GM12878 (cell line): ENCODE data around the gene MPP7. TPM values are rescaled to one million over a fixed set of nuclear protein-coding genes. Genes with fewer than 3 reads are reported as not detected.

ENCODE experiments used
- ATAC-seq: fragments of 200-7000 bp; cut with Tn5 transposase; 3 replicates; pipeline ENCODE4 v1.9.1; 2020; ENCODE audit warnings: mild to moderate bottlenecking, moderate library complexity
- BruUV-seq: library from RNA; stranded (reverse); fragments of 400-500 nt; replicated peaks from 2 replicates; lab custom pipeline; 2021; lab: Mats Ljungman, UMichigan
- CTCF ChIA-PET: fragments of 300-600 bp; sonication (Branson Sonifier 250); formaldehyde crosslinking; extraction: SDS; loops from one replicate; lab custom pipeline; 2021; ENCODE audit warnings: inconsistent platforms; lab: Yijun Ruan, JAX
- POLR2A ChIA-PET: fragments of 350-600 bp; formaldehyde crosslinking; extraction: SDS; loops from one replicate; lab custom pipeline; 2021; ENCODE audit warnings: inconsistent platforms; lab: Charles Lee
- RAD21 ChIA-PET: fragments of 300-600 bp; sonication (Branson Sonifier 250); formaldehyde crosslinking; loops from one replicate; lab custom pipeline; 2023; ENCODE audit warnings: antibody characterized with exemption; ENCODE audit not compliant: unreplicated experiment; lab: Charles Lee
- SMC1A ChIA-PET: fragments of 300-600 bp; sonication (Branson Sonifier 250); formaldehyde crosslinking; loops from one replicate; lab custom pipeline; 2023; ENCODE audit not compliant: unreplicated experiment, uncharacterized antibody; lab: Charles Lee
- DNase-seq: peaks from one replicate; pipeline ENCODE4 v3.0.0-alpha.2; 2011; ENCODE audit warnings: low read depth, low spot score
- FAIRE-seq: peaks from 3 replicates; lab custom pipeline; 2011; peaks lifted over from hg19 to GRCh38; lab: Jason Lieb, UNC
- H2AFZ ChIP-seq: 2 replicates; pipeline ENCODE4 v1.6.0; 2011; ENCODE audit warnings: low read depth, low read length, control low read depth; ENCODE audit not compliant: control insufficient read depth
- H3K27ac ChIP-seq: 2 replicates; pipeline ENCODE4 v1.5.1; 2011; ENCODE audit warnings: control low read depth; ENCODE audit not compliant: control insufficient read depth, insufficient read depth
- H3K27me3 ChIP-seq, 2 experiments: replicated peaks in 1 of 2; 2 replicates each; pipeline versions ENCODE4 v1.6.0 to v1.6.1; 2011; ENCODE audit warnings: low read length in 1 of 2; ENCODE audit not compliant: control insufficient read depth in 2 of 2, insufficient read depth in 2 of 2
- H3K36me3 ChIP-seq, 2 experiments: 2 replicates each; pipeline ENCODE4 v1.5.1; 2011; ENCODE audit warnings: low read length in 1 of 2; ENCODE audit not compliant: control insufficient read depth in 2 of 2, insufficient read depth in 2 of 2
- H3K4me1 ChIP-seq: 2 replicates; pipeline ENCODE4 v1.6.1; 2011; ENCODE audit warnings: mild to moderate bottlenecking, low read length, moderate library complexity, mixed read lengths; ENCODE audit not compliant: control insufficient read depth, insufficient read depth
- H3K4me2 ChIP-seq: 2 replicates; pipeline ENCODE4 v1.6.0; 2011; ENCODE audit warnings: control low read depth; ENCODE audit not compliant: control insufficient read depth, insufficient read depth
- H3K4me3 ChIP-seq: fragments of 200-600 bp; sonication (generic); 2 replicates; pipeline ENCODE4 v1.5.1; 2016
- H3K79me2 ChIP-seq: 2 replicates; pipeline ENCODE4 v1.6.0; 2011; ENCODE audit warnings: low read length; ENCODE audit not compliant: control insufficient read depth, insufficient read depth
- H3K9ac ChIP-seq: 2 replicates; pipeline ENCODE4 v1.8.0; 2011; ENCODE audit warnings: low read length, control low read depth, mixed read lengths; ENCODE audit not compliant: control insufficient read depth, insufficient read depth
- H3K9me3 ChIP-seq: replicated peaks from 3 replicates; pipeline ENCODE4 v1.5.1; 2011; ENCODE audit warnings: mild to moderate bottlenecking, low read length; ENCODE audit not compliant: control insufficient read depth, insufficient read depth
- H4K20me1 ChIP-seq: 2 replicates; pipeline ENCODE4 v1.6.0; 2011; ENCODE audit not compliant: control insufficient read depth, insufficient read depth
- BHLHE40 ChIP-seq, 2 experiments: fragments of 450-650 bp in 1 of 2; IDR thresholded peaks; 2 replicates each; pipeline ENCODE4 v1.6.1; 2011 to 2017; ENCODE audit warnings: low read depth in 2 of 2, borderline replicate concordance in 1 of 2, improper control_type of control experiment in 1 of 2, low read length in 1 of 2, mild to moderate bottlenecking in 1 of 2
- FOXM1 ChIP-seq: IDR thresholded peaks from 2 replicates; pipeline ENCODE4 v1.6.1; 2012; ENCODE audit warnings: low read depth, mild to moderate bottlenecking, inconsistent platforms, low read length, moderate library complexity
- JUND ChIP-seq: IDR thresholded peaks from 2 replicates; pipeline ENCODE4 v1.6.1; 2012; ENCODE audit warnings: low read depth, mild to moderate bottlenecking, low read length, improper control_type of control experiment, moderate library complexity
- MEF2B ChIP-seq: fragments of 450-650 bp; IDR thresholded peaks from 2 replicates; pipeline ENCODE4 v1.6.1; 2018; ENCODE audit warnings: mild to moderate bottlenecking, moderate library complexity; ENCODE audit not compliant: partially characterized antibody, poor library complexity, severe bottlenecking
- PAX5 ChIP-seq: IDR thresholded peaks from 2 replicates; pipeline ENCODE4 v1.6.1; 2011; ENCODE audit warnings: low read depth, low read length, borderline replicate concordance
- TCF3 ChIP-seq: IDR thresholded peaks from 2 replicates; pipeline ENCODE4 v1.6.1; 2012; ENCODE audit warnings: low read depth, mild to moderate bottlenecking, low read length, borderline replicate concordance; ENCODE audit not compliant: insufficient read depth
- WGBS: methylation state at CpG from one replicate; pipeline ENCODE4 v1.1.6; 2016; ENCODE audit warnings: low lambda C conversion rate; ENCODE audit not compliant: insufficient replicate concordance, insufficient coverage; ENCODE audit errors: missing lambda C conversion rate; 5-methylcytosine and 5-hydroxymethylcytosine counted together
- in situ Hi-C: fragments of 300-500 bp; cut with MboI; formaldehyde crosslinking; loops from 9 replicates; pipeline ENCODE4 v1.14.3; 2018; ENCODE audit warnings: mixed read lengths
- intact Hi-C: fragments of 100-400 bp; cut with micrococcal nuclease; formaldehyde crosslinking; loops from one replicate; pipeline ENCODE4 v1.14.2; 2022; ENCODE audit not compliant: unreplicated experiment
- polyA plus RNA-seq, 11 experiments: library from polyadenylated mRNA; depleted of rRNA in 4 of 11; unstranded in 6 of 11; stranded (reverse) in 5 of 11; fragments of >200 nt; fragmentation: Nextera tagmentation in 4 of 11; fragmentation: Illumina TruSeq in 1 of 11; extraction: Ambion mirVana in 4 of 11; extraction: Trizol in 1 of 11; gene quantifications; 1 replicate in 1 of 11; 2 replicates in 10 of 11; pipeline versions ENCODE4 v1.2.1 to v1.2.3, GENCODE V29; 2011 to 2016; ENCODE audit warnings: inconsistent platforms in 2 of 11, missing spikeins in 2 of 11, low read depth in 1 of 11
- total RNA-seq, 4 experiments: library from RNA; depleted of rRNA in 3 of 4; stranded (reverse); fragments of >200 nt in 3 of 4; fragmentation: Illumina TruSeq in 1 of 4; extraction: Trizol in 1 of 4; gene quantifications; 2 replicates each; pipeline versions ENCODE4 v1.2.1 to v1.2.3, GENCODE V29; 2013 to 2021
- TF ChIP-seq, protein P1 (sequence below): fragments of 450-650 bp; IDR thresholded peaks from 2 replicates; pipeline ENCODE4 v1.6.1; 2017; ENCODE audit warnings: low read depth, mild to moderate bottlenecking, moderate library complexity

The MPP7 gene
- total and polyA plus RNA-seq, 10 of the 15 experiments (the other 5 are each of a cell fraction or from before 2014, with no cell fraction given) = 0.01 to 0.15 (median 0.05) TPM; not detected in 2

DNA sequence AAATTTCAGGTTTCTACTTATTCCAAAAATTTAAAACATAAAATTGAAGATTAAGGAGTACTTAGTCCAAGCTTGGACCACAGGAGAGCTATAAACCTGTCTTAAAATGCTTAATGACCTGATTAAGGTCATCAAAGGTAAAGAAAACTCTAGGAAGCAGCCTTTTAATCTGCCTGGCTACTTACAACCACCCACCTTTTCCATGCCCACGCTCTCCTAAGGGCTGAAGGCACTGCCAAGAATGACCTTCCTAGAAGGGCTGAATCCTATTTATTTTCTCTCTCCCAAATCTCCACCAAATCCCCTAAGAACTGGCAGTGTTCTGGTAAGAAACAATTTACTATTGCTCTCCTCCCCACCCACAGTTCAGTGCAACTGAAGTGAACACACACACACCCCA, 6.8 kb downstream of the MPP7 start:
- SMC1A ChIA-PET = no interaction called here
- TF ChIP-seq BHLHE40 (IDR thresholded peaks at IDR 0.05; ENCODE audit: borderline replicate concordance in 1 of 2, low read depth in 2 of 2, low read length in 1 of 2) (no peak), MEF2B (no peak), PAX5 (no peak), JUND (no peak), TCF3 (no peak), FOXM1 (no peak)
- TF ChIP-seq, protein P1, sequence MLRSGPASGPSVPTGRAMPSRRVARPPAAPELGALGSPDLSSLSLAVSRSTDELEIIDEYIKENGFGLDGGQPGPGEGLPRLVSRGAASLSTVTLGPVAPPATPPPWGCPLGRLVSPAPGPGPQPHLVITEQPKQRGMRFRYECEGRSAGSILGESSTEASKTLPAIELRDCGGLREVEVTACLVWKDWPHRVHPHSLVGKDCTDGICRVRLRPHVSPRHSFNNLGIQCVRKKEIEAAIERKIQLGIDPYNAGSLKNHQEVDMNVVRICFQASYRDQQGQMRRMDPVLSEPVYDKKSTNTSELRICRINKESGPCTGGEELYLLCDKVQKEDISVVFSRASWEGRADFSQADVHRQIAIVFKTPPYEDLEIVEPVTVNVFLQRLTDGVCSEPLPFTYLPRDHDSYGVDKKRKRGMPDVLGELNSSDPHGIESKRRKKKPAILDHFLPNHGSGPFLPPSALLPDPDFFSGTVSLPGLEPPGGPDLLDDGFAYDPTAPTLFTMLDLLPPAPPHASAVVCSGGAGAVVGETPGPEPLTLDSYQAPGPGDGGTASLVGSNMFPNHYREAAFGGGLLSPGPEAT = no peak
- Histone ChIP-seq H3K9ac (no peak overlapping the region), H3K9me3 (no peaks in the 10 kb centered on the region), H3K27ac (no peak overlapping the region), H3K79me2 (no peaks in the 10 kb centered on the region), H3K4me3 (no peak overlapping the region), H3K27me3 (peaks cover 0 to 3% of the 10 kb centered on the region in 2 experiments; a peak in 1 of 4 replicates), H4K20me1 (no peaks in the 10 kb centered on the region), H3K4me1 (no peaks in the 10 kb centered on the region), H3K4me2 (no peak overlapping the region), H3K36me3 (no peaks in the 10 kb centered on the region), H2AFZ (no peak overlapping the region)
- WGBS = 0% methylated on average over 1 of the region's 1 CpG
- POLR2A ChIA-PET = no interaction called here
- intact Hi-C loops = no loop called here
- RAD21 ChIA-PET = interaction anchor here (0.9 kb wide), 1 partner anchor 85 kb away, joined by 3 read pairs; no protein-coding TSS in a partner anchor
- in situ Hi-C loops = no loop called here
- CTCF ChIA-PET = interaction anchor here (1.1 kb wide), 1 partner anchor 21 kb away, joined by 3 read pairs; no protein-coding TSS in a partner anchor
- FAIRE-seq = no peak
- no peak for DNase-seq
- BruUV-seq = no TSS peak
- no peak for ATAC-seq
